Measurements from ENCODE around the gene NKAPD1.

Gene NKAPD1

GRCh38 chr11:112134473-112134872, 60.4 kb downstream of the NKAPD1 start:
- DNase-seq, result no peak
- intact Hi-C loops (cut with DNase I), result no loop called here

Data from posterior cingulate gyrus (tissue), 11 donors.